ENCODE data around the gene TBL3. TPM values are rescaled to one million over a fixed set of nuclear protein-coding genes. Genes with fewer than 3 reads are reported as not detected.
A peak's percentile ranks its signal among the peaks of the same experiment; 100 is the strongest.

TBL3 gene
- total and polyA plus RNA-seq, 2 of the 8 experiments (the other 6 are each of a cell fraction or from before 2014, with no cell fraction given): 65.8 to 137 TPM

- TF ChIP-seq ATF2 (IDR thresholded peaks at IDR 0.05; ENCODE audit: low read length) (peak; percentile 85; the same call in 1 of the 2 replicates), RAD21 (IDR thresholded peaks at IDR 0.05 in 1 of 2, conservative IDR thresholded peaks at IDR 0.05 in 1 of 2; ENCODE audit: low read depth in 2 of 2, low read length in 2 of 2) (no peak), TEAD4 (IDR thresholded peaks at IDR 0.05; ENCODE audit: low read depth, low read length) (no peak), SP4 (IDR thresholded peaks at IDR 0.05; ENCODE audit: low read length) (peak; percentile 71; the same call in 1 of the 2 replicates), RXRA (IDR thresholded peaks at IDR 0.05; ENCODE audit: insufficient read depth, low read depth, low read length) (no peak), SIX5 (IDR thresholded peaks at IDR 0.05; ENCODE audit: low read depth, low read length) (0 out of 2 replicates have a peak, but pooled peaks have one; percentile 5), CEBPB (IDR thresholded peaks at IDR 0.05; ENCODE audit: low read depth, low read length) (no peak), EP300 (IDR thresholded peaks at IDR 0.05; ENCODE audit: borderline replicate concordance in 1 of 2, low read depth in 2 of 2, low read length in 2 of 2) (no peak), TAF7 (optimal IDR thresholded peaks at IDR 0.05; ENCODE audit: borderline replicate concordance, low read depth, low read length) (peak; percentile 68), SIN3A (conservative IDR thresholded peaks at IDR 0.05 in 1 of 2, IDR thresholded peaks at IDR 0.05 in 1 of 2; ENCODE audit: low read depth in 1 of 2, low read length in 2 of 2) (peak in 1 of 2 experiments; percentile 72; a peak in 1 of 4 replicates), TCF12 (IDR thresholded peaks at IDR 0.05; ENCODE audit: low read depth, low read length) (no peak), NRF1 (IDR thresholded peaks at IDR 0.05; ENCODE audit: low read depth, low read length) (no peak), SP1 (IDR thresholded peaks at IDR 0.05; ENCODE audit: low read depth, low read length) (peak; percentile 24; the same call in 1 of the 2 replicates), TBP (IDR thresholded peaks at IDR 0.05; ENCODE audit: low read depth, low read length) (no peak), POLR2A (IDR thresholded peaks at IDR 0.05; ENCODE audit: control extremely low read depth in 1 of 2, low read depth in 2 of 2, low read length in 2 of 2) (peak; percentile 82 to 91), POLR2AphosphoS5 (IDR thresholded peaks at IDR 0.05; ENCODE audit: low read depth, low read length) (peak; percentile 94), MAFK (IDR thresholded peaks at IDR 0.05; ENCODE audit: low read depth, low read length) (no peak), SAP30 (IDR thresholded peaks at IDR 0.05; ENCODE audit: insufficient read depth, insufficient replicate concordance, low read length) (no peak)
These were observed 10.9 kb upstream of the TBL3 start (continued) for GRCh38 chr16:1960665-1961630.

All from H1 (cell line).